ENCODE measurements around the gene WSB2. TPM values are rescaled to one million over a fixed set of nuclear protein-coding genes. Genes with fewer than 3 reads are reported as not detected.

The WSB2 gene
- total RNA-seq, 1 experiment from 2014 or later = 193 TPM

DNA sequence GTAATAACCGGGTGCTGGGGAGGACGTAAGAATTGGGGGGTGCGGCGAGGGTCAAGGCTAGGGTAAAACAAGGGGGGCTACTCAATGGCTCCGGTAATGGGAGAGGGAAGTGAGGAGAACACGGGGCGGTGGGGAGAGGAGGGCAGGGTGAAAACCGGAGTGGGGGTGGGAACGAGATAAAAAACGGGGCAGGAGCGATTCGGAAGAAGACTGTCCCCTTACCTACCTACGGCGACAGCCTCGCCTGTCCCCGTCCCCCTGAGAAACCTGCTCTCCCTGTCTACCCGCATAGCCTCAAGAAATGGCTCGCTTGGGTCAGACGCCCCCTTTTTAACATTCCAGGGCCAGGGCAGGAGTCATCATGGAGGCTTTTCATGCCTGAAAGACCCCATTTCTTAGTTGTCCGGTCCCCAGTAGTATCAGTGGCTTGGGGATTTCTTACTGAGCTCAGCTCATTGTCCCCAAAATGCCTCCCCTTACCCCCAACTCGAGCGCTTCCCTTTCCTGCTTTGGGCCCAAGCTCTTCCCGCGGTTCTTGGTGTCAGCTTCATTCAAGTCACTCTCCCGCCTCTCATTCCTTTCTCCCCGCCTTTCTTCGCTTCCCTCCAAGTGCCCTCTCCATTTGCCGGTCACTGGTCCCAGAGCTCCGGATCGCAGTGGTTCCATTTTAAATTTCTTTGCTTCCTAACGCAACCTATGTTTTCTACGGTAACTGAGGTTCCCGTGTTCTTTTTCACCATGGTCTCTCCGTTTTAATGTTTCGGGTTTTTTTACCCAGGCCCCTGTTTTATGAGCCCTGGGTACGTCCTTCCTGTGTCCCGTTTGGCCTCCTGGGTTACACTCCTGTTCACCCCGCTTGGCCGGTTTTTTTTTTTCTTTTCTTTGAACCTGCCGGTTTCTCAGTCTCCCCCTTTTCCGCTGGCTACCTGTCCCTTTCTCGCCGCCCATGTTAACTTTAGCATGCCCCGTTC lies 1.2 kb upstream of the WSB2 start:
- BruUV-seq (replicated peaks) = TSS peak; percentile 95
- Histone ChIP-seq H3K4me1 (ENCODE audit: control insufficient read depth, insufficient read depth, low read length) (peaks cover 49% of the 10 kb centered on the region), H3K36me3 (ENCODE audit: control insufficient read depth, insufficient read depth, low read length) (no peaks in the 10 kb centered on the region; the same call in 1 of the 2 replicates), H3K27ac (ENCODE audit: low read length) (peak overlapping the region; percentile 97), H3K9me3 (ENCODE audit: control insufficient read depth, insufficient read depth, low read depth, low read length) (no peaks in the 10 kb centered on the region), H3K27me3 (ENCODE audit: control insufficient read depth, insufficient read depth, low read length) (no peaks in the 10 kb centered on the region), H3K4me3 (ENCODE audit: low read depth in 2 of 2, low read length in 2 of 2) (peak overlapping the region; percentile 68 to 88)
- DNase-seq (ENCODE audit: low read depth, low spot score) = no peak
- intact Hi-C loops (cut with micrococcal nuclease; ENCODE audit: unreplicated experiment) = no loop called here
- in situ Hi-C loops (cut with HindIII; ENCODE audit: low pct_unique_long_range_greater_than_20kb, low sequenced_read_pairs) = no loop called here
- CTCF ChIA-PET = no interaction called here
- peak; percentile 89 for TF ChIP-seq POLR2AphosphoS5 (IDR thresholded peaks at IDR 0.05; ENCODE audit: low read depth, low read length)
- TF ChIP-seq, protein P1, sequence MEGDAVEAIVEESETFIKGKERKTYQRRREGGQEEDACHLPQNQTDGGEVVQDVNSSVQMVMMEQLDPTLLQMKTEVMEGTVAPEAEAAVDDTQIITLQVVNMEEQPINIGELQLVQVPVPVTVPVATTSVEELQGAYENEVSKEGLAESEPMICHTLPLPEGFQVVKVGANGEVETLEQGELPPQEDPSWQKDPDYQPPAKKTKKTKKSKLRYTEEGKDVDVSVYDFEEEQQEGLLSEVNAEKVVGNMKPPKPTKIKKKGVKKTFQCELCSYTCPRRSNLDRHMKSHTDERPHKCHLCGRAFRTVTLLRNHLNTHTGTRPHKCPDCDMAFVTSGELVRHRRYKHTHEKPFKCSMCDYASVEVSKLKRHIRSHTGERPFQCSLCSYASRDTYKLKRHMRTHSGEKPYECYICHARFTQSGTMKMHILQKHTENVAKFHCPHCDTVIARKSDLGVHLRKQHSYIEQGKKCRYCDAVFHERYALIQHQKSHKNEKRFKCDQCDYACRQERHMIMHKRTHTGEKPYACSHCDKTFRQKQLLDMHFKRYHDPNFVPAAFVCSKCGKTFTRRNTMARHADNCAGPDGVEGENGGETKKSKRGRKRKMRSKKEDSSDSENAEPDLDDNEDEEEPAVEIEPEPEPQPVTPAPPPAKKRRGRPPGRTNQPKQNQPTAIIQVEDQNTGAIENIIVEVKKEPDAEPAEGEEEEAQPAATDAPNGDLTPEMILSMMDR (IDR thresholded peaks at IDR 0.05) = no peak
- TF ChIP-seq, protein P2, sequence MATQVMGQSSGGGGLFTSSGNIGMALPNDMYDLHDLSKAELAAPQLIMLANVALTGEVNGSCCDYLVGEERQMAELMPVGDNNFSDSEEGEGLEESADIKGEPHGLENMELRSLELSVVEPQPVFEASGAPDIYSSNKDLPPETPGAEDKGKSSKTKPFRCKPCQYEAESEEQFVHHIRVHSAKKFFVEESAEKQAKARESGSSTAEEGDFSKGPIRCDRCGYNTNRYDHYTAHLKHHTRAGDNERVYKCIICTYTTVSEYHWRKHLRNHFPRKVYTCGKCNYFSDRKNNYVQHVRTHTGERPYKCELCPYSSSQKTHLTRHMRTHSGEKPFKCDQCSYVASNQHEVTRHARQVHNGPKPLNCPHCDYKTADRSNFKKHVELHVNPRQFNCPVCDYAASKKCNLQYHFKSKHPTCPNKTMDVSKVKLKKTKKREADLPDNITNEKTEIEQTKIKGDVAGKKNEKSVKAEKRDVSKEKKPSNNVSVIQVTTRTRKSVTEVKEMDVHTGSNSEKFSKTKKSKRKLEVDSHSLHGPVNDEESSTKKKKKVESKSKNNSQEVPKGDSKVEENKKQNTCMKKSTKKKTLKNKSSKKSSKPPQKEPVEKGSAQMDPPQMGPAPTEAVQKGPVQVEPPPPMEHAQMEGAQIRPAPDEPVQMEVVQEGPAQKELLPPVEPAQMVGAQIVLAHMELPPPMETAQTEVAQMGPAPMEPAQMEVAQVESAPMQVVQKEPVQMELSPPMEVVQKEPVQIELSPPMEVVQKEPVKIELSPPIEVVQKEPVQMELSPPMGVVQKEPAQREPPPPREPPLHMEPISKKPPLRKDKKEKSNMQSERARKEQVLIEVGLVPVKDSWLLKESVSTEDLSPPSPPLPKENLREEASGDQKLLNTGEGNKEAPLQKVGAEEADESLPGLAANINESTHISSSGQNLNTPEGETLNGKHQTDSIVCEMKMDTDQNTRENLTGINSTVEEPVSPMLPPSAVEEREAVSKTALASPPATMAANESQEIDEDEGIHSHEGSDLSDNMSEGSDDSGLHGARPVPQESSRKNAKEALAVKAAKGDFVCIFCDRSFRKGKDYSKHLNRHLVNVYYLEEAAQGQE (IDR thresholded peaks at IDR 0.05; ENCODE audit: insufficient read depth in 1 of 2, low read depth in 2 of 2, low read length in 1 of 2) = no peak
- TF ChIP-seq TCF7L2 (IDR thresholded peaks at IDR 0.05; ENCODE audit: low read depth, low read length) = peak; percentile 82
- peak; percentile 27; the same call in 1 of the 2 replicates for TF ChIP-seq SIN3A (IDR thresholded peaks at IDR 0.05; ENCODE audit: borderline replicate concordance, insufficient read depth, low read depth, low read length)
- POLR2A ChIA-PET = interaction anchor here (0.8 kb wide), 1 partner anchor 59 kb away, joined by 3 read pairs; no protein-coding TSS in a partner anchor
- ATAC-seq = peak; percentile 31

DNA sequence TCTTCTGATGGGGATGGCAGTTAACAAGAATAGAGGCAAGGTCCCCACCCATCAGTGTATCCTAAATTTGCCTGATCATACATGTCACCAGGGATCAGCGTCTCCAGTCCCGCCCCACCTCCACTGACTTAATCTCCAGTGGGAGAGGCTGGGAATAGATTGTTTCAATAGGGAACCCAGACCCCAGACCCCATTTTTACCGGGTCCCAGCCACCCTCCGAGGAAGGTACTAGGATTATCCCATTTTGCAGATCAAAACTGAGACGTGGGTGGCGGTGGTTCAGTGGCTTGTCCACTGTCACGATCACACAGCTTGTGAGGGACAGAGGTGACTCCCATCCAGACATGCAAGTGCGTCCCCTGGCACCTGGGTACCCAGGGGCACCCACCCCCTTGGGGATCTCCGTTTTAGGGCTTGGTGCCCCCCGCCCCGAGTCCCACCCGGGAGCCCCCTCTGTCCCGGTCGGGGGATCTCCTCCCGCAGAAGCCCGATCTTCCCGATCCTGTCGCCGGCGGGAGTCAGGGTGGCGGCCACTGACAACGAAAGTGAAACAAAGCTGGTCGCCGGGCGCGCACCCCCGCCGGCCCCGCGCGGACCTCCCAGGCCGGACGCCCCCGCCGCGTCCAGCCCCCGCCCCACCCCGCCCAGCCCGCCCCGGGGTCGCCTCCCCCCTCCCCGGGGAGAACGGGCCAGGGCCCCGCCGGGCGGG lies 523 bp downstream of the WSB2 start:
- Histone ChIP-seq H3K27me3 (ENCODE audit: control insufficient read depth, insufficient read depth, low read length) (no peaks in the 10 kb centered on the region), H3K4me3 (ENCODE audit: low read depth in 2 of 2, low read length in 2 of 2) (peak overlapping the region; percentile 68 to 82), H3K36me3 (ENCODE audit: control insufficient read depth, insufficient read depth, low read length) (no peaks in the 10 kb centered on the region; the same call in 1 of the 2 replicates), H3K9me3 (ENCODE audit: control insufficient read depth, insufficient read depth, low read depth, low read length) (no peaks in the 10 kb centered on the region), H3K4me1 (ENCODE audit: control insufficient read depth, insufficient read depth, low read length) (peaks cover 66% of the 10 kb centered on the region), H3K27ac (ENCODE audit: low read length) (peak overlapping the region; percentile 98)
- ATAC-seq (peak; percentile 40), DNase-seq (ENCODE audit: low read depth, low spot score) (no peak)
- TF ChIP-seq POLR2AphosphoS5 (IDR thresholded peaks at IDR 0.05; ENCODE audit: low read depth, low read length) = peak; percentile 33; the same call in 1 of the 2 replicates
- TF ChIP-seq, protein P1 (IDR thresholded peaks at IDR 0.05) = no peak
- no TSS peak for BruUV-seq (replicated peaks)
- in situ Hi-C loops (cut with HindIII; ENCODE audit: low pct_unique_long_range_greater_than_20kb, low sequenced_read_pairs) = no loop called here
- ChIA-PET CTCF (no interaction called here), POLR2A (interaction anchor here (0.6 to 0.7 kb wide), 3 partner anchors 24 to 282 kb away, joined by 4 to 10 read pairs (median 5); no protein-coding TSS in a partner anchor)
- intact Hi-C loops (cut with micrococcal nuclease; ENCODE audit: unreplicated experiment) = no loop called here
